GM18505 (cell line): ENCODE data around the gene LMO2.
"Not testable (repeated sequence)": the region's sequence is repeated elsewhere in the genome, so short reads cannot be mapped to it uniquely, and the experiment has no call there.

Experiments used
- ATAC-seq: cut with Tn5 transposase; IDR thresholded peaks from one replicate; pipeline ENCODE4 v1.9.1; 2021; ENCODE audit not compliant: unreplicated experiment
- POLR2A ChIP-seq: IDR thresholded peaks from 4 replicates; pipeline ENCODE4 v1.6.1; 2011; ENCODE audit warnings: borderline replicate concordance; ENCODE audit not compliant: insufficient read depth, insufficient read length; ENCODE audit errors: extremely low read depth

Gene LMO2

DNA sequence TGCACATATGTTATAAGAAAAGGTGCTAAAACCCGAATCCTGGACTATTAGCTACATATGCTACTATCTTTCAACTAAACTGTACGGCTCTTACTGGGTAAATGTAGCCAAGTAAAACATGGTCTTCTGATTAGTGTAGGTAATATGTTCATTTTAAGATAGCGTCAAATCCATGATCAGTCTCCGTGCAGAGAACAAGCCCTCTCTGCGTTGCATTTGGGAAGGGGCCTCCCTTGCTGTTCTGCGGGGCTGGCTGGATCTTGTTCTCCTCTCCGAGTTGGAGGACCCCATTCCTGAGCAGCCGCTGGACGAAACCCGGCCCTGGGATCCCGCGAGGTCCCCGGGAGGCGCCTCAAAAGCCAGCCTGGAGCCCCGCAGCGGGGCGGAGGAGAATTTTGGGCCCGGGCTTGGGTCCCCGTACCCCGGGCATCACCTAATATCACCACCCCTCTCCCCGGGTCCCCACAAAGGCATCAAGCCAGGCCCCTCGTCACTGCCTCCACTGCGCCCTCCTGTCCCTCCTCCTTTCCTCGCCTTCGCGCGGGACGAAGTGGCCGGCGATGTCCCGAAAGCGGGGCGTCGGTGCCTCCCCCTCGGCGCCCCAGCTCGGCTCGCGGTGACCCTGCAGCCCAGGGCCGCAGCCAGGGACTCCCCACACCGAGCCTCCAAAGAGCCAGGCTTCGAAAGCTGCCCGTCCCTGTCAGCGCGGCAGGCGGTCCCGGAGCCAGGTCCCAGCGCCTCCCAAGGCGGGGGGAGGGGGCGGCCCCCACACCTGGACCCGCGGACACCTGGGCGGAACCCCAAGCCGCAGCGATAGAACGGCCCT lies 63.1 kb downstream of the LMO2 start:
- no peak for ATAC-seq
- TF ChIP-seq POLR2A = no peak

DNA sequence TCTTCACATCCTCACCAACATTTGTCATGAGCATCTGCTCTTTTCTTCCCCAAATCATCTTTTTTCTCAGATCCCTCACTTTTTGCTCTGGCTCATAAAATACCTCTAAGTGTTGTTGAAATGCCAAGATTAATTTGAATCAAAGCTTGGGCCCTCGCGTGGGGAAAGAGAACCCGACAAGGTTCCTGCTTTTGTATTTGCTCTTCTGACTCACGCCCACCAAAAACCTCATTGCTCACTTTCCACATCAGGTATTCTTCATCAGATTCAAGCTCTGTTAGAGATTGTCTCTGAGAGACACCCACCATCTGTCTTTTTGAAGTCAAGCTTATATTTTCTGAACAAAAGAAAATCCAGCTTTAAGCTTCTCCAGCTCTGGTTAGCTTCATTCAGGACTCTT lies 64.7 kb downstream of the LMO2 start:
- TF ChIP-seq POLR2A = no peak
- no peak for ATAC-seq

GRCh38 chr11:33825854-33826560 lies 65.9 kb downstream of the LMO2 start:
- ATAC-seq = no peak
- no peak for TF ChIP-seq POLR2A

DNA sequence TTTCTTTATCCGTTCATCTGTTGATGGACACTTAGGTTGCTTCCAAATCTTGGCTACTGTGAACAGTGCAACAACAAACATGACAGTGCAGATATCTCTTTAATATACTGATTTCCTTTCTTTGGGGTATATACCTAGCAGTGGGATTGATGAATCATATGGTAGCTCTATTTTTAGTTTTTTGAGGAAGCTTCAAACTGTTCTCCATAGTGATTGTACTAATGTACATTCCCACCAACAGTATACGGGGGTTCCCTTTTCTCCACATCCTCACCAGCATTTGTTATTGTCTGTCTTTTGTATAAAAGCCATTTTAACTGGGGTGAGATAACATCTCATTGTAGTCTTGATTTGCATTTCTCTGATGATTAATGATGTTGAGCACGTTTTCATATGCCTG lies 68.9 kb downstream of the LMO2 start:
- ATAC-seq = not testable (repeated sequence)

DNA sequence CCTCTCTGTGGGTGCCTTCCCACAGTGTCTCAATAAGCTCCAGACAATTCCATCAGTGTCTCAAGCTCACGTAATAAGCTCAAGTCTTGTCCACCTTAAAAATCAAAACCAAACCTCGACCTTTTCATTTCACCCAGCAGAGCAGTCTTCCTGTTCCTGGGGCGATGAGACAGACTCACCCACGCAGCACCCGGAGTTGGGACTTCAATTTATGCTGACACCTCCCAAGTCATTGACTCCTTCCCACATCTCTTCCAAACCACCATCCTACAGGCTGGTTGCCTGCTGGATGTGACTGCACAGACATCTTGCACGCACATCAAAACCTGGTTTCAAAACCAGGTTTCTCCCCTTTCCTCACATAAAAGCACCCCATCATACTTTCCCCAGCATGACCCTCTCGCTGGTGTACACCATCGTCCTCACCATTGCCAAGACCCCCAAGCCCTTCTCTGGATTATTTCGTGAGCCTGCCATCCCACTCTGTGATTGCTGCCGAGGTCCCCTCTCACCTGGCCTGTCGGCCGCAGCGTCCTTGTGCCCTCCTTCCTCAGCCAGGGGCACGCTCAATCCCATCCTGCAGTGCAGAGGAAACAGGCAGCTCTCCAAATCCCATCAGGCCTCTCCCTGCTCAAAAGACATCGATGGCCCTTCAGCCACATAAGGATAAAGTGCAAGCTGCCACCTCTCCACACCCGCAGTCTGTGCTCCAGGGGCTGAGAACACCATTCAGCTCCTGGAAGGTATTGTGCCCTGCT lies 72.4 kb downstream of the LMO2 start:
- TF ChIP-seq POLR2A = no peak
- no peak for ATAC-seq
